Body of pancreas (tissue), 4 donors: ENCODE results near the gene P3H2. TPM values are rescaled to one million over a fixed set of nuclear protein-coding genes. Genes with fewer than 3 reads are reported as not detected.

ENCODE experiments used
- ATAC-seq: fragments of 150-250 bp; one replicate; pipeline ENCODE4 v1.9.1; 2016
- DNase-seq, 4 donors: peaks; one replicate each; pipeline ENCODE4 v3.0.0-alpha.2; 2019
- H3K27ac ChIP-seq, 4 donors: fragments of 200-600 bp; sonication (generic); 1 replicate in 3 of 4; 2 replicates in 1 of 4; pipeline versions ENCODE4 v1.5.1 to v1.6.1; 2016 to 2019; ENCODE audit warnings: mild to moderate bottlenecking in 1 of 4, mixed read lengths in 1 of 4, moderate library complexity in 1 of 4
- H3K27me3 ChIP-seq, 2 donors: fragments of 200-600 bp; sonication (generic); one replicate each; pipeline ENCODE4 v1.6.0; 2016; ENCODE audit warnings: mild to moderate bottlenecking in 1 of 2
- H3K36me3 ChIP-seq, 2 donors: fragments of 200-600 bp; sonication (generic); replicated peaks in 1 of 2; 2 replicates each; pipeline ENCODE4 v1.5.1; 2016; ENCODE audit warnings: low read depth in 2 of 2; ENCODE audit not compliant: insufficient read depth in 1 of 2
- H3K4me1 ChIP-seq: fragments of 200-600 bp; sonication (generic); one replicate; pipeline ENCODE4 v1.6.0; 2016
- H3K4me3 ChIP-seq, 2 donors: fragments of 200-600 bp; sonication (generic); 1 replicate in 1 of 2; 2 replicates in 1 of 2; pipeline ENCODE4 v1.5.1; 2016 to 2019
- H3K9me3 ChIP-seq, 3 donors: fragments of 200-600 bp; sonication (generic); 1 replicate in 2 of 3; 2 replicates in 1 of 3; pipeline ENCODE4 v1.5.1; 2016
- POLR2A ChIP-seq, 3 donors: fragments of 450-650 bp; IDR thresholded peaks; one replicate each; pipeline ENCODE4 v1.6.1; 2016; ENCODE audit warnings: antibody characterized with exemption in 3 of 3, mild to moderate bottlenecking in 2 of 3
- WGBS, 2 donors: methylation state at CpG; one replicate each; pipeline ENCODE4 v1.1.5; 2017; 5-methylcytosine and 5-hydroxymethylcytosine counted together
- intact Hi-C: fragments of 100-400 bp; cut with DNase I; formaldehyde crosslinking; loops from one replicate; pipeline ENCODE4 v1.15.1; 2023
- total RNA-seq, 2 donors: library from RNA; depleted of rRNA; stranded (reverse); fragments of >200 nt; gene quantifications; one replicate each; pipeline ENCODE4 v1.1.0, GENCODE V29; 2016
- TF ChIP-seq, protein P1 (sequence below), 7 experiments: fragments of 450-650 bp in 4 of 7; fragments of 200-600 bp in 3 of 7; sonication (generic) in 3 of 7; IDR thresholded peaks; one replicate each; pipeline ENCODE4 v1.5.1; 2016 to 2019; ENCODE audit warnings: antibody characterized with exemption in 7 of 7

Gene P3H2
- total RNA-seq, 2 donors from 2014 or later, result 3.0 to 35.5 TPM

DNA sequence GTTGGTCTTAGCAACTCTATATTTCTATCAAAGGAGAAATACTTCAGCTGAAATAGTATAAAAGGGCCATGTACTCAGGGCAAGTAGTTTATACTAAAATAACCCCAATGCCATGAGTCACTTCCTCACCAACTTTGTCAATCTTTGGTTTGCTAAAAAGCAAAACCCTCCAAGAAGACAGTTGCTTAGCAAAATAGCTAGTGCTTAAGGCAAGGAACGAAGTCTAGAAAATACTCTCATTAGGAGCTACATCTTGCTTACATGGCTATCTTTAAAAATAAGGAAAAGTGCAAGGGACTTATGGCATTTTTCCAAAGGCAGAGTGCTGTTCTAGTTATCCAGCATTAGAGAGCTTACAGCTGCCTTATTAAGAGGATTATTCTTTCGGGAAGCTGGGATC lies 28.4 kb downstream of the P3H2 start:
- peaks cover 9% of the 10 kb centered on the region for H3K4me1 ChIP-seq
- H3K27ac ChIP-seq, result no peak overlapping the region
- H3K27me3 ChIP-seq, result no peaks in the 10 kb centered on the region
- WGBS, 2 donors, result 60 to 72% methylated on average over 2 of the region's 2 CpGs
- TF ChIP-seq, protein P1, sequence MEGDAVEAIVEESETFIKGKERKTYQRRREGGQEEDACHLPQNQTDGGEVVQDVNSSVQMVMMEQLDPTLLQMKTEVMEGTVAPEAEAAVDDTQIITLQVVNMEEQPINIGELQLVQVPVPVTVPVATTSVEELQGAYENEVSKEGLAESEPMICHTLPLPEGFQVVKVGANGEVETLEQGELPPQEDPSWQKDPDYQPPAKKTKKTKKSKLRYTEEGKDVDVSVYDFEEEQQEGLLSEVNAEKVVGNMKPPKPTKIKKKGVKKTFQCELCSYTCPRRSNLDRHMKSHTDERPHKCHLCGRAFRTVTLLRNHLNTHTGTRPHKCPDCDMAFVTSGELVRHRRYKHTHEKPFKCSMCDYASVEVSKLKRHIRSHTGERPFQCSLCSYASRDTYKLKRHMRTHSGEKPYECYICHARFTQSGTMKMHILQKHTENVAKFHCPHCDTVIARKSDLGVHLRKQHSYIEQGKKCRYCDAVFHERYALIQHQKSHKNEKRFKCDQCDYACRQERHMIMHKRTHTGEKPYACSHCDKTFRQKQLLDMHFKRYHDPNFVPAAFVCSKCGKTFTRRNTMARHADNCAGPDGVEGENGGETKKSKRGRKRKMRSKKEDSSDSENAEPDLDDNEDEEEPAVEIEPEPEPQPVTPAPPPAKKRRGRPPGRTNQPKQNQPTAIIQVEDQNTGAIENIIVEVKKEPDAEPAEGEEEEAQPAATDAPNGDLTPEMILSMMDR (IDR thresholded peaks at IDR 0.05), result no peak
- TF ChIP-seq POLR2A (IDR thresholded peaks at IDR 0.05), result no peak
- intact Hi-C loops, result no loop called here
- H3K4me3 ChIP-seq, result no peak overlapping the region
- no peaks in the 10 kb centered on the region for H3K36me3 ChIP-seq
- ATAC-seq (no peak), DNase-seq (no peak)
- H3K9me3 ChIP-seq, result no peaks in the 10 kb centered on the region

DNA sequence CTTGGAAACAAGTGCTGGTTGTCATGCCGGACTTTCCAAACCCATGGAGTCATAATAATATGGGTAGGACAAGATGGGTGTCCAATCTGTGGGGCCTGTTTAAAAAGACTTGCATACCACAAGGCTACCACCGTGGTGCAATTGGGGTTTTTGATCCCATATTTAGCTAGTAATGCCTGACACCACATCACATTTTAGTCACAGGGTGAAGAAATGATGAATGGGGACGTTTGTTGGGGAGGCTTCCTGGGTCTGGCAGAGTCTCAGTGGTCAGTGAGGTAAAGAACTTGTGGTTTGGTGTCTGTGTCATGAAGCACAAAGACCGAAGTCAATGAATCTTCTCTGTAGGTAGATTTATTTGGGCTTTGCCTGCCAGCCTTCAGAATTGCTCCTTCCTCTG lies 31.0 kb downstream of the P3H2 start:
- intact Hi-C loops, result no loop called here
- 64 to 69% methylated on average over 4 of the region's 4 CpGs for WGBS, 2 donors

DNA sequence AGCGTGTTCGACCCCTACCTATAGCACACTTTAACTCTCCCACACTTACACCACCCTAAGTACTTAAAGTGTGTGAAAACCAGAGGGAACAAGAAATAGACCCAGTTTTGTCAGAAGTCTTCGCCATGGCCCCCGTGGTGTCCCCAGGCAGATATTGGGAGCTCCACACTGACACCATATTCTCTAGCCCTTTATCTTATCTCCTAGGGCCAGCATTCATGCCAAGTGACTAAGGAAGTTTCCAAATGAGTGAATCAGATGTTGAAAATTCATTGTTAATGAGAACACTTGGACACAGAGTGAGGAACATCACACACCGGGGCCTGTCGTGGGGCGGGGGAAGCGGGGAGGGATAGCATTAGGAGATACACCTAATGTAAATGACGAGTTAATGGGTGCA lies 31.8 kb downstream of the P3H2 start:
- TF ChIP-seq, protein P1 (IDR thresholded peaks at IDR 0.05), result no peak
- no peak for TF ChIP-seq POLR2A (IDR thresholded peaks at IDR 0.05)
- no peak for DNase-seq
- no peak overlapping the region for H3K4me3 ChIP-seq
- H3K4me1 ChIP-seq, result peaks cover under 1% of the 10 kb centered on the region
- no peaks in the 10 kb centered on the region for H3K9me3 ChIP-seq
- H3K27me3 ChIP-seq, result no peaks in the 10 kb centered on the region
- H3K36me3 ChIP-seq, result no peaks in the 10 kb centered on the region
- H3K27ac ChIP-seq, result no peak overlapping the region
- 80% methylated on average over 9 of the region's 9 CpGs for WGBS, 2 donors
- ATAC-seq, result no peak
- intact Hi-C loops, result no loop called here

More for the DNA sequence above, 31.0 kb downstream of the P3H2 start:
- ATAC-seq (no peak), DNase-seq (no peak)
- H3K27me3 ChIP-seq, result no peaks in the 10 kb centered on the region
- no peaks in the 10 kb centered on the region for H3K9me3 ChIP-seq
- peaks cover 8% of the 10 kb centered on the region for H3K4me1 ChIP-seq
- no peaks in the 10 kb centered on the region for H3K36me3 ChIP-seq
- no peak overlapping the region for H3K4me3 ChIP-seq
- no peak for TF ChIP-seq POLR2A (IDR thresholded peaks at IDR 0.05)
- TF ChIP-seq, protein P1 (IDR thresholded peaks at IDR 0.05), result no peak
- no peak overlapping the region for H3K27ac ChIP-seq

DNA sequence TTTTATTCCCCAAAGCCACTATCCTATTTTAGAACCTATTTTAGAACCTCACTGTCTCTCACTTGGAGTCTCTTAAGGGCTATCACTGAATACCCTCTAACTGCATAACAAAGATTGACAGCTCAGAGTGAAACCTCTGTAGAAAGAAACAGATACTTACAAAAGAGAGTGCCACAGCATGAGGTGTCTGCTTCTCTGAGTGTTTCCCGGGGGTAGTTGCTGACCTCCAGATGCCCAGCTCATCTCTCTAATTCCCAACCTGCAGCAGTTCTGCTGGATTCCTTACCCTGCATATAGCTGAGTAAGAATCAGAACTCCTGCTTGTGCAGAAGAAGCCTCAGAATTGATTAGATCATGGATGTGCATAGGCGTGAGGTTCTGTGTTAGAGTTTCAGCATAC lies 34.5 kb downstream of the P3H2 start:
- intact Hi-C loops, result no loop called here
- ATAC-seq (no peak), DNase-seq (no peak)
- H3K27ac ChIP-seq, result no peak overlapping the region
- TF ChIP-seq, protein P1 (IDR thresholded peaks at IDR 0.05), result no peak
- no peak for TF ChIP-seq POLR2A (IDR thresholded peaks at IDR 0.05)
- H3K4me1 ChIP-seq, result no peaks in the 10 kb centered on the region
- no peaks in the 10 kb centered on the region for H3K36me3 ChIP-seq
- 61 to 73% methylated on average over 2 of the region's 2 CpGs for WGBS, 2 donors
- no peaks in the 10 kb centered on the region for H3K9me3 ChIP-seq
- no peaks in the 10 kb centered on the region for H3K27me3 ChIP-seq
- H3K4me3 ChIP-seq, result no peak overlapping the region

DNA sequence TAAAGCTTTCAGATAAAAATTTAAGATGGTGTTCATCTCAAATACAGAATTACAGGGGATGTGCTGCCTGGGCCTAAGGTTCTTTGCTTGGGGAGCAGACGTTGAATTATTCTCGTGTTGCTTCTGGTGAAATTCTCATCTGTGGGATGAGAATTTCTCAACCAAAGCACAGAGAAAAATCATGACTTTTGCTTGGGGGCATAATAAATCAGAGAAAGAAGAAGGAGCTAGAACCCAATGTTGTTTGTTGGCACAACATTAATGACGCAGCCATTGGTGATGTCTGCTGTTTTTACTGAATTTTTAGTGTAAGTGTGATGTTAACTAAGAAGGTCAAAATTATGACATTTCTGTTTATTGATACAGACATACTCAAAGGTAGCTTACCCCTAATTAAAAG lies 35.7 kb downstream of the P3H2 start:
- 58 to 78% methylated on average over 3 of the region's 3 CpGs for WGBS, 2 donors
- H3K4me3 ChIP-seq, result no peak overlapping the region
- ATAC-seq (no peak), DNase-seq (no peak)
- H3K27me3 ChIP-seq, result no peaks in the 10 kb centered on the region
- H3K27ac ChIP-seq, result no peak overlapping the region
- H3K4me1 ChIP-seq, result no peaks in the 10 kb centered on the region
- H3K9me3 ChIP-seq, result no peaks in the 10 kb centered on the region
- intact Hi-C loops, result no loop called here
- no peak for TF ChIP-seq POLR2A (IDR thresholded peaks at IDR 0.05)
- TF ChIP-seq, protein P1 (IDR thresholded peaks at IDR 0.05), result no peak
- H3K36me3 ChIP-seq, result no peaks in the 10 kb centered on the region
